Measurements from ENCODE around the gene ABHD4.
A peak's percentile ranks its signal among the peaks of the same experiment; 100 is the strongest.

ABHD4 gene, protein sequence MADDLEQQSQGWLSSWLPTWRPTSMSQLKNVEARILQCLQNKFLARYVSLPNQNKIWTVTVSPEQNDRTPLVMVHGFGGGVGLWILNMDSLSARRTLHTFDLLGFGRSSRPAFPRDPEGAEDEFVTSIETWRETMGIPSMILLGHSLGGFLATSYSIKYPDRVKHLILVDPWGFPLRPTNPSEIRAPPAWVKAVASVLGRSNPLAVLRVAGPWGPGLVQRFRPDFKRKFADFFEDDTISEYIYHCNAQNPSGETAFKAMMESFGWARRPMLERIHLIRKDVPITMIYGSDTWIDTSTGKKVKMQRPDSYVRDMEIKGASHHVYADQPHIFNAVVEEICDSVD

DNA sequence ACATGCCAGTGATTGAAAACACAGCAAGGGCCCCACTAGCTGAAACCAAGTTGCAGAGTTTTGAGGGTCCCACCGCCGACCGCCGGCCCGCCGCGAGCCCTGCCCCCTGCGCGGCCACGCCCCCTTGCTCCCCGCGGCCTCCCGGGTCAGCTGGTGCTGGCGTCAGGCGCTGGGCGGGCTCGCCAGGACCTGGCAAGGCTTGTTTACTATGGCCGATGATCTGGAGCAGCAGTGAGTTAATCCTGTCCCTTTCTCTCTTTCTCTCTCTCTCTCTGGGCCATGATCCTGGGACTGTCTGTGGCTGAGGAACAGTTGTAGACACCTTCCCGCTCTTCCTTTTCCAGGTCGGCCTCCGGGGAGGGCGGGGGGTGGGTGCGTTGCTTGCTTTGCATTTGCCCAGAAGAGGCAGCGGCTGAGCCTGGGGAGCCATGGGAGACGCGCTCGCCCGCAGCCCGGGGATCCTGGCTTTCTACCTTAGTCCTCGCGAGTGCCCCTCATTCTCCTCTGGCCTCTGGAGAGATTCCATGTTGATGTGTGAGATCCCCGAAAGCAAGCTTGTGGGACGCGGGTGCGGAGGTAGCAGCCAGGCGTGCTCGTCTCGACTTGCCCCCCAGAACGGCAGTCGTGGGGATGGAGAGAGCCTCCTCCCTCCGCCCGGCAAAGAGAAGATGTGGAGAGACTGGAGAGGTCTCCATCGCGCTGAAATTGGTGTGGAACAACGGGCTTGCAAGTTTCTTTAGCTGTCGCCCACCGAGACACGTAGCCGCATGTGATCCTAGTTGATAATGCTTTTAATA is at the start of gene ABHD4:
Gene ABHD4 (plus strand): TSS at position 202 of the 797 bp plus-strand sequence. CDS start 7 bp downstream, at position 209.
- ChIA-PET POLR2A (interaction anchor here (1.1 to 2.0 kb wide), 2 partner anchors 9 to 84 kb away, joined by 3 to 17 read pairs; partner anchors contain the start of gene DAD1), CTCF (interaction anchor here (0.9 to 8.3 kb wide), 20 partner anchors 9 to 274 kb away, joined by 3 to 87 read pairs (median 4); partner anchors contain the start of genes DAD1 and LRP10)
- DNase-seq (ENCODE audit: extremely low spot score), result peak; percentile 87
- TF ChIP-seq, protein P1, sequence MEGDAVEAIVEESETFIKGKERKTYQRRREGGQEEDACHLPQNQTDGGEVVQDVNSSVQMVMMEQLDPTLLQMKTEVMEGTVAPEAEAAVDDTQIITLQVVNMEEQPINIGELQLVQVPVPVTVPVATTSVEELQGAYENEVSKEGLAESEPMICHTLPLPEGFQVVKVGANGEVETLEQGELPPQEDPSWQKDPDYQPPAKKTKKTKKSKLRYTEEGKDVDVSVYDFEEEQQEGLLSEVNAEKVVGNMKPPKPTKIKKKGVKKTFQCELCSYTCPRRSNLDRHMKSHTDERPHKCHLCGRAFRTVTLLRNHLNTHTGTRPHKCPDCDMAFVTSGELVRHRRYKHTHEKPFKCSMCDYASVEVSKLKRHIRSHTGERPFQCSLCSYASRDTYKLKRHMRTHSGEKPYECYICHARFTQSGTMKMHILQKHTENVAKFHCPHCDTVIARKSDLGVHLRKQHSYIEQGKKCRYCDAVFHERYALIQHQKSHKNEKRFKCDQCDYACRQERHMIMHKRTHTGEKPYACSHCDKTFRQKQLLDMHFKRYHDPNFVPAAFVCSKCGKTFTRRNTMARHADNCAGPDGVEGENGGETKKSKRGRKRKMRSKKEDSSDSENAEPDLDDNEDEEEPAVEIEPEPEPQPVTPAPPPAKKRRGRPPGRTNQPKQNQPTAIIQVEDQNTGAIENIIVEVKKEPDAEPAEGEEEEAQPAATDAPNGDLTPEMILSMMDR (IDR thresholded peaks at IDR 0.05; ENCODE audit: control extremely low read depth, extremely low read depth, low read depth, missing control alignments), result no peak

DNA sequence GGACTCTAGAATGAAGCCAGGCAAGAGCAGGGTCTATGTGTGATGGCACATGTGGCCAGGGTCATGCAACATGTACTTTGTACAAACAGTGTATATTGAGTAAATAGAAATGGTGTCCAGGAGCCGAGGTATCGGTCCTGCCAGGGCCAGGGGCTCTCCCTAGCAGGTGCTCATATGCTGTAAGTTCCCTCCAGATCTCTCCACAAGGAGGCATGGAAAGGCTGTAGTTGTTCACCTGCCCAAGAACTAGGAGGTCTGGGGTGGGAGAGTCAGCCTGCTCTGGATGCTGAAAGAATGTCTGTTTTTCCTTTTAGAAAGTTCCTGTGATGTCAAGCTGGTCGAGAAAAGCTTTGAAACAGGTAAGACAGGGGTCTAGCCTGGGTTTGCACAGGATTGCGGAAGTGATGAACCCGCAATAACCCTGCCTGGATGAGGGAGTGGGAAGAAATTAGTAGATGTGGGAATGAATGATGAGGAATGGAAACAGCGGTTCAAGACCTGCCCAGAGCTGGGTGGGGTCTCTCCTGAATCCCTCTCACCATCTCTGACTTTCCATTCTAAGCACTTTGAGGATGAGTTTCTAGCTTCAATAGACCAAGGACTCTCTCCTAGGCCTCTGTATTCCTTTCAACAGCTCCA is 48.7 kb upstream of the ABHD4 start:
- POLR2A ChIA-PET, result interaction anchor here (0.6 to 1.9 kb wide), 4 partner anchors 11 to 366 kb away, joined by 3 to 8 read pairs (median 5); no protein-coding TSS in a partner anchor
- CTCF ChIA-PET, result interaction anchor here (0.8 to 5.7 kb wide), 12 partner anchors 10 to 273 kb away, joined by 3 to 48 read pairs (median 4); no protein-coding TSS in a partner anchor
- DNase-seq (ENCODE audit: extremely low spot score), result no peak
- TF ChIP-seq, protein P1 (IDR thresholded peaks at IDR 0.05; ENCODE audit: control extremely low read depth, extremely low read depth, low read depth, missing control alignments), result no peak

DNA sequence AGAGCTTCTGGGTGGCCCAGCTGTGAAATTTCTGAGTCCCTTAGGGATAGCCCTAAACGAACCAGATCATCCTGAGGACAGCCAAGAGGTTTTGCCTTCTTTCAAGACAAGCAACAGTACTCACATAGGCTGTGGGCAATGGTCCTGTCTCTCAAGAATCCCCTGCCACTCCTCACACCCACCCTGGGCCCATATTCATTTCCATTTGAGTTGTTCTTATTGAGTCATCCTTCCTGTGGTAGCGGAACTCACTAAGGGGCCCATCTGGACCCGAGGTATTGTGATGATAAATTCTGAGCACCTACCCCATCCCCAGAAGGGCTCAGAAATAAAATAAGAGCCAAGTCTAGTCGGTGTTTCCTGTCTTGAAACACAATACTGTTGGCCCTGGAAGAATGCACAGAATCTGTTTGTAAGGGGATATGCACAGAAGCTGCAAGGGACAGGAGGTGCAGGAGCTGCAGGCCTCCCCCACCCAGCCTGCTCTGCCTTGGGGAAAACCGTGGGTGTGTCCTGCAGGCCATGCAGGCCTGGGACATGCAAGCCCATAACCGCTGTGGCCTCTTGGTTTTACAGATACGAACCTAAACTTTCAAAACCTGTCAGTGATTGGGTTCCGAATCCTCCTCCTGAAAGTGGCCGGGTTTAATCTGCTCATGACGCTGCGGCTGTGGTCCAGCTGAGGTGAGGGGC is 48.0 kb upstream of the ABHD4 start:
- peak; percentile 53 for DNase-seq (ENCODE audit: extremely low spot score)
- TF ChIP-seq, protein P1 (IDR thresholded peaks at IDR 0.05; ENCODE audit: control extremely low read depth, extremely low read depth, low read depth, missing control alignments), result no peak
- ChIA-PET POLR2A (interaction anchor here (0.6 to 1.9 kb wide), 4 partner anchors 12 to 366 kb away, joined by 3 to 8 read pairs (median 5); no protein-coding TSS in a partner anchor), CTCF (interaction anchor here (0.7 to 5.7 kb wide), 17 partner anchors 8 to 380 kb away, joined by 3 to 48 read pairs (median 3); no protein-coding TSS in a partner anchor)

DNA sequence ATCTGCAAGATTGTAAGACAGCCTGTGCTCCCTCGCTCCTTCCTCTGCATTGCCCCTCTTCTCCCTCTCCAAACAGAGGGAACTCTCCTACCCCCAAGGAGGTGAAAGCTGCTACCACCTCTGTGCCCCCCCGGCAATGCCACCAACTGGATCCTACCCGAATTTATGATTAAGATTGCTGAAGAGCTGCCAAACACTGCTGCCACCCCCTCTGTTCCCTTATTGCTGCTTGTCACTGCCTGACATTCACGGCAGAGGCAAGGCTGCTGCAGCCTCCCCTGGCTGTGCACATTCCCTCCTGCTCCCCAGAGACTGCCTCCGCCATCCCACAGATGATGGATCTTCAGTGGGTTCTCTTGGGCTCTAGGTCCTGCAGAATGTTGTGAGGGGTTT is 46.5 kb upstream of the ABHD4 start:
- no peak for DNase-seq (ENCODE audit: extremely low spot score)
- ChIA-PET CTCF (interaction anchor here (0.9 to 5.7 kb wide), 11 partner anchors 10 to 155 kb away, joined by 3 to 48 read pairs (median 4); no protein-coding TSS in a partner anchor), POLR2A (no interaction called here)
- TF ChIP-seq, protein P1 (IDR thresholded peaks at IDR 0.05; ENCODE audit: control extremely low read depth, extremely low read depth, low read depth, missing control alignments), result no peak

DNA sequence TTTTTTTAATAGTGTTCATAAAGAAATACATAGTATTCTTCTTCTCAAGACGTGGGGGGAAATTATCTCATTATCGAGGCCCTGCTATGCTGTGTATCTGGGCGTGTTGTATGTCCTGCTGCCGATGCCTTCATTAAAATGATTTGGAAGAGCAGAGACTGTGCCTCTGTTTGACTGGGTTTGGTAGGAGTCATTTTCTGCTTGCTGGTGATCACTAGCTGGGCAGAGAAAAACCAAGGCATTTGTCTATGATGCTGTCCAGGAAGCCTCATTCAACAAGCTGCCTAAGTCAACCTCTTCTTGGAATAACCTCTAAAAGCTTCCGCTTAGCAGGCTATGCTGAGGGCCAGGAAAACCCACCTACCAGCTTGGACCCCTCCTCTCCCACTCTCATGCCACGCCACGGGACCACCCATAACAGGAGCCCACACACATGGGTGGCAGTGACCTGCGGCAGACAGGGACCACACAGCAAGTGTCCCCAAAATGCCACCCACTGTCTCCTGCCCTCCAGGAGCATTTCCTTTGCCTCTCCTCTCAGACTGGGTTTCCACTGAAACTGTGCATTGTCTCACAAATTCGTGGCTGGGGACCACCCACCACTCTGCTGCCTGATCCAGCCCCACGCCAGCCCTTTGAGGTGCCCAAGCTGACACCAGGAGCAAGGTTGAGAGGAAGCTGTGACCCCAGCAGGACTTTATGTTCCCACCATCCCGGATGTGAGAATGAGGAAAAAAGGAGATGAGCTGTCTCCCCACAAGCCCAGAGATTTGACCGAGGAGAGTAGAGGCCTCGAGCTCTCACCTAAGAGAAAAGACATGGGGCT is 45.9 kb upstream of the ABHD4 start:
- POLR2A ChIA-PET, result no interaction called here
- CTCF ChIA-PET, result interaction anchor here (0.9 to 5.7 kb wide), 16 partner anchors 10 to 299 kb away, joined by 3 to 48 read pairs (median 3); partner anchors contain the start of gene DAD1

More for the DNA sequence above, 45.9 kb upstream of the ABHD4 start:
- TF ChIP-seq, protein P1 (IDR thresholded peaks at IDR 0.05; ENCODE audit: control extremely low read depth, extremely low read depth, low read depth, missing control alignments), result no peak
- DNase-seq (ENCODE audit: extremely low spot score), result no peak

Measured in GM10248 (cell line).